Adipocyte (in vitro differentiated cells): ENCODE data around the gene POLA1.

Source experiments
- DNase-seq: peaks from one replicate; pipeline ENCODE4 v3.0.0-alpha.2; 2015; ENCODE audit warnings: low read depth
- H3K27me3 ChIP-seq: replicated peaks from 2 replicates; pipeline ENCODE4 v1.7.0; 2013; ENCODE audit warnings: mild to moderate bottlenecking, low read length, moderate library complexity; ENCODE audit not compliant: control insufficient read depth, insufficient read depth
- H3K36me3 ChIP-seq: 2 replicates; pipeline ENCODE4 v1.7.0; 2013; ENCODE audit warnings: low read length, mild to moderate bottlenecking, moderate library complexity; ENCODE audit not compliant: control insufficient read depth, insufficient read depth, severe bottlenecking
- H3K4me1 ChIP-seq: 2 replicates; pipeline ENCODE4 v1.7.0; 2013; ENCODE audit warnings: mild to moderate bottlenecking, low read length, moderate library complexity; ENCODE audit not compliant: control insufficient read depth, insufficient read depth
- H3K4me3 ChIP-seq: 2 replicates; pipeline ENCODE4 v1.7.0; 2013; ENCODE audit warnings: mild to moderate bottlenecking, low read length, moderate library complexity
- H3K9ac ChIP-seq: 2 replicates; pipeline ENCODE4 v1.7.0; 2013; ENCODE audit warnings: mild to moderate bottlenecking, low read length, moderate library complexity
- H3K9me3 ChIP-seq: 2 replicates; pipeline ENCODE4 v1.7.0; 2013; ENCODE audit warnings: mild to moderate bottlenecking, low read length, moderate library complexity; ENCODE audit not compliant: control insufficient read depth

The POLA1 gene

GRCh38 chrX:25004040-25004439 lies 310.3 kb downstream of the POLA1 start:
- Histone ChIP-seq H3K27me3 (peaks cover 63% of the 10 kb centered on the region), H3K4me1 (no peaks in the 10 kb centered on the region), H3K9ac (no peak overlapping the region), H3K9me3 (no peaks in the 10 kb centered on the region), H3K4me3 (no peak overlapping the region), H3K36me3 (no peaks in the 10 kb centered on the region)
- DNase-seq: no peak

DNA sequence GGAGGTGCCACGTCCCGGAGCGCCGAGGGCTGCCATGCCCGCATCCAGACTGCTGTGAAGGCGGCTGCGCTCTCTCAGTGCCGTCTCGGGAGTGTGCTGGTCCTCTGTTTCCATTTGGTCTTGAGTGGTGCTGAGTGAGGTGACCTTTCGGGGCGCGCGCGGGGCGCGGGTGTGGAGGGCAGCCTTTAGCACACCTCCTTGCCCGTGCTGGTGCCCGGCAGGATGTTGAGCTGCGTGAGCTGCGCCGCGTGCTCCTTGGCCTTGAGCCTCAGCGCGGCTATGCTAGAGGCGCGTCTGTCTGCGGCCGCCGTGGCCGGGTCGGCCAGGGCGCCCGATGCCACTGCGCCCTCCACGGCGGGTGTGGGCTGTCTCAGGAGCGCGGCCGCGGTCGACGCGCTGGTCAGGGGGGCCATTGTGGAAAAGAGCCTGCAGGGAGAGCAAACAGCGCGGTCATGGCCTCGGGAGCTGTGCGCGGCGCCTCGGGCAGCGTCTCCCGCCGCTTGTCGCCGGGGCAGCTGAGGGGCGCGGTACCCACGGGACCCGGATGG lies 310.8 kb downstream of the POLA1 start:
- no peaks in the 10 kb centered on the region for H3K36me3 ChIP-seq
- H3K9ac ChIP-seq: no peak overlapping the region
- peaks cover 63% of the 10 kb centered on the region for H3K27me3 ChIP-seq
- H3K4me1 ChIP-seq: no peaks in the 10 kb centered on the region
- H3K4me3 ChIP-seq: no peak overlapping the region
- DNase-seq: peak; percentile 11
- H3K9me3 ChIP-seq: no peaks in the 10 kb centered on the region

DNA sequence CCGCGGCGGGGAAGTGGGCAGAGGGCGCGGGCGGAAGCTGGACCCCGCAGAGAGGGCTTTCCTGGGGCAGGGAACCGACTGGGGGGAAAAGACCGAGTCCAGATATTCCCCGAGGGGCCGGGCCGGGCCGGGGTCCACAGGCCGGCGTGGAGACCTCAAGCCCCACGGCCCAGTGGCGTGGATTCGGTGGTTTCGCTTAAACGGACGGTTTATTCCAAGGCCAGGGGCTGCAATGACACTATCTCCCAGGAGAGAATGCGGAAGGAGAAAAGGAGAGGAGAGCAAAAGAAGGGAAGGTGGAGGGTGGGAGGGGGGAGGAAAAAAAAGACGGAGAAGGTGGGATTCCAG lies 311.3 kb downstream of the POLA1 start:
- no peaks in the 10 kb centered on the region for H3K4me1 ChIP-seq

GRCh38 chrX:25005382-25006185 lies 311.9 kb downstream of the POLA1 start:
- H3K9ac ChIP-seq: no peak overlapping the region
- H3K4me1 ChIP-seq: no peaks in the 10 kb centered on the region
- peak; percentile 21 for DNase-seq
- no peaks in the 10 kb centered on the region for H3K36me3 ChIP-seq
- H3K4me3 ChIP-seq: no peak overlapping the region
- peaks cover 68% of the 10 kb centered on the region for H3K27me3 ChIP-seq
- H3K9me3 ChIP-seq: no peaks in the 10 kb centered on the region

More for the DNA sequence above, 311.3 kb downstream of the POLA1 start:
- peaks cover 65% of the 10 kb centered on the region for H3K27me3 ChIP-seq
- H3K36me3 ChIP-seq: no peaks in the 10 kb centered on the region
- H3K4me3 ChIP-seq: no peak overlapping the region
- DNase-seq: no peak
- no peaks in the 10 kb centered on the region for H3K9me3 ChIP-seq
- H3K9ac ChIP-seq: no peak overlapping the region

- Histone ChIP-seq H3K9me3 (no peaks in the 10 kb centered on the region), H3K4me1 (no peaks in the 10 kb centered on the region), H3K4me3 (no peak overlapping the region), H3K27me3 (peaks cover 67% of the 10 kb centered on the region), H3K9ac (no peak overlapping the region), H3K36me3 (no peaks in the 10 kb centered on the region)
- DNase-seq: no peak
Measured at GRCh38 chrX:25006586-25007058, 312.9 kb downstream of the POLA1 start.

- Histone ChIP-seq H3K4me1 (no peaks in the 10 kb centered on the region), H3K4me3 (no peak overlapping the region), H3K9ac (no peak overlapping the region), H3K27me3 (peaks cover 74% of the 10 kb centered on the region), H3K36me3 (no peaks in the 10 kb centered on the region), H3K9me3 (no peaks in the 10 kb centered on the region)
- no peak for DNase-seq
Measured at GRCh38 chrX:25007059-25008053, 313.6 kb downstream of the POLA1 start.

- no peak for DNase-seq
- H3K27me3 ChIP-seq: peaks cover 73% of the 10 kb centered on the region
Measured at GRCh38 chrX:25009407-25009806, 315.7 kb downstream of the POLA1 start.

DNA sequence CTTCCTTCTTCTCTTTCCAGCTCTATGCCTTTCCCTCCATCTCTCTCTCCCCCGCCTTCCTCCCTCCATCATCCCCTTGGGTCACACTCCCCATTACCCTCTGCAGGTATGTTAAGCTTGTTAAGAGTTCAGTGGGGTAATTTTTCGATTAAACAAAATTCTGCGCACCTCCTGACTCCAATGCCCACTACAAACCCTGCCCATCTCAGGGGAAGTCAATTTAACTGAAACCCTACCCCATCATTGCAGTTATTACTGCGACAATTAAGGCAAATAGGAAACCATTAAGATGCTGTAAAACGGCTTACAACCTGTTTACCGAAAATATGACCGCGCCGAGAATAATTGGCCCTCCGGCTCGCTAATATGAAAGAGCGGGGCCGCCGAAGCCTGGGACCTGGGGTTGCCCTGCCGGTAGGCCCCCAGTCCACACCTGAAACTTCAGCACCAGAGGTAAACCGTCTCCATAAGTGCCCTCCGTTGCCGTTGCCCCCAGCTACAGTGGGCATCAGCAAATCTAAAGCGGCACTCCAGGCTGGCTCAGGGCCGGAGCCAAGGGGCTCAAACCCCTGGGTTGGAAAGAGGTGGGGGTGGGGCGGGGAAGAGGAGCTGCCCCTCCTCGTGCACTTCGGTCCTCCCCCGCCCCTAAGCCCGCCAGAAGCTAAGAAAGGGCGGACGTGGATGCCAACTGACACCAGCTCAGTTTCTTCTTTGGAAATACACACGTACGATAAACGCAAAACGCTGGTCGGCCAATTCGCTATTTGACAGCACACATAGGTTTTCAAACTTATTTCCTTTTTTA lies 317.3 kb downstream of the POLA1 start:
- Histone ChIP-seq H3K4me1 (no peaks in the 10 kb centered on the region), H3K9ac (no peak overlapping the region), H3K4me3 (no peak overlapping the region), H3K27me3 (peaks cover 77% of the 10 kb centered on the region), H3K9me3 (peaks cover 5% of the 10 kb centered on the region), H3K36me3 (no peaks in the 10 kb centered on the region)
- DNase-seq: no peak

More at GRCh38 chrX:25009407-25009806, 315.7 kb downstream of the POLA1 start:
- H3K9ac ChIP-seq: no peak overlapping the region
- no peaks in the 10 kb centered on the region for H3K36me3 ChIP-seq
- no peak overlapping the region for H3K4me3 ChIP-seq
- H3K9me3 ChIP-seq: no peaks in the 10 kb centered on the region
- no peaks in the 10 kb centered on the region for H3K4me1 ChIP-seq

DNA sequence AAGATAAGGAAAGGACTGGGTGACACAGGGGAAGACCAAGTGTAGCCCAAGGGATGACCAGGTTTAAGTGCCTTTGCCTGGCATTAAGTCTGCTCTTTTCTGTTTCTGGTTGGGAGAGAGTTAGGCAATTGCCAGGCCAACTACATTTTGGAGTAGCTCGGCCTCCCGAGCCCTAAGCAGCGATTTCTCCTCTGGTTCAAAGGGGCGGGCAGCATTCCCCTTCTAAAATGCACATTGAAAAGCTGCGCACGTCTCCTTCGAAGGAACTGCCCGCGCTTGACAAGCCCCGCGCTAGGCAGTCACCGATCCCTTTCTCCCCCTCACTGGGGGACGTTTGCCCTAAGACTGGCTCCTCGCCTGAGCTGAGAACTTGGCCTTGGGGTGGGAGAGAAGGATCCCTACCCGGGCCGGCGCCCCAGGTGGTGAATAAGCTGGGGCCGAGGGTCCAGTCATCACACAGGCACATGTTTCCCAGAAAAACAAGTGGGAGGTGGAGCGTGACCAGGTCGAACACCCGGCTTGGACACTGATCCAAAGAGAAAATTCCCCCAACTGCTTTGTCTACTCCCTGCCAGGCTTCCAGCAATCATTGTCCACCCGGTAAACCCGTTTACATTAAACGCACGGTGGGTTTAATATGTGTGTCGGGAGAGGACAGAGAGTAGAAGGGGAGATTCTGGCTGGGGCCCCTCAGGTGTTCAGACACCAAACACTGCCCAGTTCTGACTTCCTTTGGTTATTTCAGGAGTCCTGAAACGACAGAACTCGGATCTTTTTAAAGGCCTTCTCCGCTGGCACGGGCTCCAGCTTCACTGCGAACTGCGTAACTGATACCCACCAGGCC lies 318.1 kb downstream of the POLA1 start:
- no peak for DNase-seq
- H3K4me3 ChIP-seq: no peak overlapping the region

DNA sequence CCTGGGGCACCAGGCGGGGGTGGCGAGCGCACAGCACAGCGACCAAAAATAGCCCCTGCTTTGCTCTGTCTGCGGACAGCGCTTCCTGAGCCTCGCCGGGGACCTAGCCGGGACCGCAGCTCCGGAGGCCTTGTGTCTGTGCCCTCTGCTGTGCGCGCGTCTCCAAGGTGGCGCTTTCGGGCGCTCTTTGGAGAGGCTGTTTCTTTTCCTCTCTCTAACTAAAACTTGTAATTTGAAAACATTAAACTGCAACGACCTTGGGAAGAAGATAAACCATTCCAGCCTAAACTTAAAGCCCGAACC lies 318.7 kb downstream of the POLA1 start:
- Histone ChIP-seq H3K9me3 (peaks cover 8% of the 10 kb centered on the region), H3K36me3 (no peaks in the 10 kb centered on the region), H3K9ac (no peak overlapping the region), H3K27me3 (peaks cover 80% of the 10 kb centered on the region), H3K4me3 (no peak overlapping the region), H3K4me1 (no peaks in the 10 kb centered on the region)
- no peak for DNase-seq

More for the DNA sequence above, 318.1 kb downstream of the POLA1 start:
- peaks cover 8% of the 10 kb centered on the region for H3K9me3 ChIP-seq
- no peak overlapping the region for H3K9ac ChIP-seq
- no peaks in the 10 kb centered on the region for H3K4me1 ChIP-seq
- H3K27me3 ChIP-seq: peaks cover 77% of the 10 kb centered on the region
- H3K36me3 ChIP-seq: no peaks in the 10 kb centered on the region
